HL-60 (cell line): ENCODE measurements around the gene NPNT.

Experiments
- CTCF ChIP-seq: IDR thresholded peaks from one replicate; pipeline ENCODE4 v1.5.1; 2011; ENCODE audit warnings: low read length, control low read depth, inconsistent platforms; ENCODE audit not compliant: insufficient read depth
- GABPA ChIP-seq: IDR thresholded peaks from 2 replicates; pipeline ENCODE4 v1.6.1; 2012; ENCODE audit warnings: low read depth
- POLR2AphosphoS5 ChIP-seq: IDR thresholded peaks from 2 replicates; pipeline ENCODE4 v1.6.1; 2012; ENCODE audit warnings: low read depth
- REST ChIP-seq: IDR thresholded peaks from 2 replicates; pipeline ENCODE4 v1.6.1; 2012; ENCODE audit warnings: low read depth; ENCODE audit not compliant: insufficient replicate concordance
- SPI1 ChIP-seq: IDR thresholded peaks from 2 replicates; pipeline ENCODE4 v1.6.1; 2012; ENCODE audit warnings: low read depth, mild to moderate bottlenecking, borderline replicate concordance

GRCh38 chr4:105845559-105845958 lies 49.7 kb upstream of the NPNT start:
- TF ChIP-seq POLR2AphosphoS5 (no peak), CTCF (no peak), SPI1 (no peak), REST (no peak), GABPA (no peak)
